Measurements from ENCODE around the gene MADCAM1. TPM values are rescaled to one million over a fixed set of nuclear protein-coding genes. Genes with fewer than 3 reads are reported as not detected.

Gene MADCAM1
- total and polyA plus RNA-seq, 8 donors, result 0.52 to 11.7 (median 6.7) TPM; not detected in 1

GRCh38 chr19:547117-547516 is 50.8 kb downstream of the MADCAM1 start:
- TF ChIP-seq CTCF (IDR thresholded peaks at IDR 0.05), result no peak
- H3K4me1 ChIP-seq, result no peaks in the 10 kb centered on the region
- no peak overlapping the region for H3K27ac ChIP-seq
- H3K4me3 ChIP-seq, result no peak overlapping the region
- DNase-seq (peak in 1 of 4 donors; percentile 54), ATAC-seq (no peak)
- intact Hi-C loops (cut with DNase I), result no loop called here
- H3K9me3 ChIP-seq, result no peaks in the 10 kb centered on the region
- H3K36me3 ChIP-seq, result peaks cover 0 to 8% of the 10 kb centered on the region in 2 donors
- H3K27me3 ChIP-seq, result peaks cover 0 to 10% of the 10 kb centered on the region in 2 donors

- Histone ChIP-seq H3K9me3 (no peaks in the 10 kb centered on the region), H3K4me3 (no peak overlapping the region), H3K27ac (no peak overlapping the region), H3K27me3 (peaks cover 0 to 17% of the 10 kb centered on the region in 2 donors), H3K4me1 (no peaks in the 10 kb centered on the region), H3K36me3 (no peaks in the 10 kb centered on the region)
- no peak for ATAC-seq
- peak in 1 of 4 donors; percentile 61 for DNase-seq
- no peak for TF ChIP-seq CTCF (IDR thresholded peaks at IDR 0.05)
- intact Hi-C loops (cut with DNase I), result no loop called here
Observed at GRCh38 chr19:547836-548720, 51.8 kb downstream of the MADCAM1 start.

- Histone ChIP-seq H3K4me1 (no peaks in the 10 kb centered on the region), H3K27ac (no peak overlapping the region), H3K36me3 (no peaks in the 10 kb centered on the region), H3K9me3 (no peaks in the 10 kb centered on the region), H3K27me3 (peaks cover 0 to 17% of the 10 kb centered on the region in 2 donors), H3K4me3 (no peak overlapping the region)
- no peak for TF ChIP-seq CTCF (IDR thresholded peaks at IDR 0.05)
- DNase-seq (peak in 1 of 4 donors; percentile 74), ATAC-seq (no peak)
- intact Hi-C loops (cut with DNase I), result no loop called here
Observed at GRCh38 chr19:548886-549830, 52.9 kb downstream of the MADCAM1 start.

- peaks cover 0 to 11% of the 10 kb centered on the region in 2 donors for H3K27me3 ChIP-seq
- intact Hi-C loops (cut with DNase I), result no loop called here
- no peak overlapping the region for H3K4me3 ChIP-seq
- peak in 1 of 4 donors; percentile 53 for DNase-seq
- no peak for TF ChIP-seq CTCF (IDR thresholded peaks at IDR 0.05)
- no peaks in the 10 kb centered on the region for H3K9me3 ChIP-seq
- ATAC-seq, result no peak
- no peaks in the 10 kb centered on the region for H3K36me3 ChIP-seq
- H3K4me1 ChIP-seq, result peaks cover 8 to 13% of the 10 kb centered on the region in 2 donors
- no peak overlapping the region for H3K27ac ChIP-seq
Observed at GRCh38 chr19:554817-555216, 58.5 kb downstream of the MADCAM1 start.

Other genes with a start within 250 kb of the MADCAM1 start
- gene PLPP2, start 205.1 kb upstream of the MADCAM1 start, total RNA-seq, result 10 to 100 TPM in 1 of 2 donors, 1 to 10 TPM in 1; 3.2 to 13.8 TPM
- gene PLPP2, start 205.1 kb upstream of the MADCAM1 start, polyA plus RNA-seq (ENCODE audit: insufficient read length in 6 of 6), result 1 to 10 TPM; 3.4 to 7.3 (median 5.2) TPM
- 10 to 100 TPM; 24.8 to 41.6 TPM for gene MIER2, start 151.7 kb upstream of the MADCAM1 start, total RNA-seq
- 10 to 100 TPM; 20.3 to 32.6 (median 26.8) TPM for gene MIER2, start 151.7 kb upstream of the MADCAM1 start, polyA plus RNA-seq (ENCODE audit: insufficient read length in 6 of 6)
- 1 to 10 TPM; 1.1 to 2.4 TPM for gene C2CD4C, start 87.3 kb upstream of the MADCAM1 start, total RNA-seq
- gene C2CD4C, start 87.3 kb upstream of the MADCAM1 start, polyA plus RNA-seq (ENCODE audit: insufficient read length in 6 of 6), result 1 to 10 TPM in 2 of 6 donors, under 1 TPM in 4; 0.27 to 1.1 (median 0.65) TPM
- gene SHC2, start 35.5 kb upstream of the MADCAM1 start, total RNA-seq, result 10 to 100 TPM; 16.8 to 34.5 TPM
- 10 to 100 TPM; 16.0 to 28.1 (median 20.2) TPM for gene SHC2, start 35.5 kb upstream of the MADCAM1 start, polyA plus RNA-seq (ENCODE audit: insufficient read length in 6 of 6)
- 10 to 100 TPM; 18.0 to 18.2 TPM for gene TPGS1, start 11.0 kb downstream of the MADCAM1 start, total RNA-seq
- 10 to 100 TPM in 1 of 6 donors, 1 to 10 TPM in 5; 3.5 to 10.2 (median 6.7) TPM for gene TPGS1, start 11.0 kb downstream of the MADCAM1 start, polyA plus RNA-seq (ENCODE audit: insufficient read length in 6 of 6)
- 10 to 100 TPM; 50.9 to 55.5 TPM for gene CDC34, start 35.3 kb downstream of the MADCAM1 start, total RNA-seq
- 10 to 100 TPM; 42.7 to 62.3 (median 55.0) TPM for gene CDC34, start 35.3 kb downstream of the MADCAM1 start, polyA plus RNA-seq (ENCODE audit: insufficient read length in 6 of 6)
- 1 to 10 TPM; 1.4 TPM for gene GZMM, start 47.6 kb downstream of the MADCAM1 start, total RNA-seq
- 1 to 10 TPM in 1 of 6 donors, under 1 TPM in 4, not detected in 1; 0.45 to 1.1 (median 0.65) TPM for gene GZMM, start 47.6 kb downstream of the MADCAM1 start, polyA plus RNA-seq (ENCODE audit: insufficient read length in 6 of 6)
- 100 to 1,000 TPM; 339 to 457 TPM for gene BSG, start 76.1 kb downstream of the MADCAM1 start, total RNA-seq
- gene BSG, start 76.1 kb downstream of the MADCAM1 start, polyA plus RNA-seq (ENCODE audit: insufficient read length in 6 of 6), result 100 to 1,000 TPM; 259 to 372 (median 302) TPM
- under 1 TPM; 0.38 to 0.50 TPM for gene HCN2, start 93.4 kb downstream of the MADCAM1 start, total RNA-seq
- gene HCN2, start 93.4 kb downstream of the MADCAM1 start, polyA plus RNA-seq (ENCODE audit: insufficient read length in 6 of 6), result under 1 TPM; 0.06 to 0.21 (median 0.13) TPM
- 10 to 100 TPM; 28.5 to 36.9 TPM for gene POLRMT, start 137.1 kb downstream of the MADCAM1 start, total RNA-seq
- 10 to 100 TPM; 32.2 to 44.7 (median 42.6) TPM for gene POLRMT, start 137.1 kb downstream of the MADCAM1 start, polyA plus RNA-seq (ENCODE audit: insufficient read length in 6 of 6)
- under 1 TPM; 0.21 to 0.29 TPM for gene FGF22, start 143.4 kb downstream of the MADCAM1 start, total RNA-seq
- gene FGF22, start 143.4 kb downstream of the MADCAM1 start, polyA plus RNA-seq (ENCODE audit: insufficient read length in 6 of 6), result under 1 TPM; 0.22 to 0.48 (median 0.35) TPM
- gene RNF126, start 166.7 kb downstream of the MADCAM1 start, total RNA-seq, result 10 to 100 TPM; 24.3 to 34.0 TPM
- gene RNF126, start 166.7 kb downstream of the MADCAM1 start, polyA plus RNA-seq (ENCODE audit: insufficient read length in 6 of 6), result 10 to 100 TPM; 15.4 to 27.2 (median 21.1) TPM
- 100 to 1,000 TPM in 1 of 2 donors, 10 to 100 TPM in 1; 94.8 to 145 TPM for gene FSTL3, start 179.9 kb downstream of the MADCAM1 start, total RNA-seq
- 10 to 100 TPM in 4 of 6 donors, 1 to 10 TPM in 2; 7.6 to 14.7 (median 11.2) TPM for gene FSTL3, start 179.9 kb downstream of the MADCAM1 start, polyA plus RNA-seq (ENCODE audit: insufficient read length in 6 of 6)
- gene PRSS57, start 199.0 kb downstream of the MADCAM1 start, total RNA-seq, result not detected
- gene PRSS57, start 199.0 kb downstream of the MADCAM1 start, polyA plus RNA-seq (ENCODE audit: insufficient read length in 6 of 6), result under 1 TPM; 0.15 to 0.50 (median 0.29) TPM
- gene PALM, start 212.4 kb downstream of the MADCAM1 start, total RNA-seq, result 10 to 100 TPM; 30.2 to 33.0 TPM
- 10 to 100 TPM; 37.0 to 59.7 (median 42.8) TPM for gene PALM, start 212.4 kb downstream of the MADCAM1 start, polyA plus RNA-seq (ENCODE audit: insufficient read length in 6 of 6)